Measurements from ENCODE around the gene TMEM255B.

Gene TMEM255B

GRCh38 chr13:113758651-113759524 is at the start of gene TMEM255B:
TSS of gene TMEM255B (plus strand) at chr13:113759226. CDS start at chr13:113759270, 44 bp downstream.
- TF ChIP-seq, protein P1, sequence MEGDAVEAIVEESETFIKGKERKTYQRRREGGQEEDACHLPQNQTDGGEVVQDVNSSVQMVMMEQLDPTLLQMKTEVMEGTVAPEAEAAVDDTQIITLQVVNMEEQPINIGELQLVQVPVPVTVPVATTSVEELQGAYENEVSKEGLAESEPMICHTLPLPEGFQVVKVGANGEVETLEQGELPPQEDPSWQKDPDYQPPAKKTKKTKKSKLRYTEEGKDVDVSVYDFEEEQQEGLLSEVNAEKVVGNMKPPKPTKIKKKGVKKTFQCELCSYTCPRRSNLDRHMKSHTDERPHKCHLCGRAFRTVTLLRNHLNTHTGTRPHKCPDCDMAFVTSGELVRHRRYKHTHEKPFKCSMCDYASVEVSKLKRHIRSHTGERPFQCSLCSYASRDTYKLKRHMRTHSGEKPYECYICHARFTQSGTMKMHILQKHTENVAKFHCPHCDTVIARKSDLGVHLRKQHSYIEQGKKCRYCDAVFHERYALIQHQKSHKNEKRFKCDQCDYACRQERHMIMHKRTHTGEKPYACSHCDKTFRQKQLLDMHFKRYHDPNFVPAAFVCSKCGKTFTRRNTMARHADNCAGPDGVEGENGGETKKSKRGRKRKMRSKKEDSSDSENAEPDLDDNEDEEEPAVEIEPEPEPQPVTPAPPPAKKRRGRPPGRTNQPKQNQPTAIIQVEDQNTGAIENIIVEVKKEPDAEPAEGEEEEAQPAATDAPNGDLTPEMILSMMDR (IDR thresholded peaks at IDR 0.05; ENCODE audit: low read length) = peak; percentile 26
- no peak for TF ChIP-seq EZH2 (IDR thresholded peaks at IDR 0.05; ENCODE audit: borderline replicate concordance, low read length)
- Histone ChIP-seq H3K27ac (ENCODE audit: low read depth, low read length, poor library complexity, severe bottlenecking) (no peak within 1 kb of the TSS), H3K9ac (ENCODE audit: low read length) (peak within 1 kb of the TSS; percentile 70)

GRCh38 chr13:113722921-113723320 is 36.1 kb upstream of the TMEM255B start:
- Histone ChIP-seq H3K27ac (ENCODE audit: low read depth, low read length, poor library complexity, severe bottlenecking) (no peak overlapping the region), H3K4me3 (ENCODE audit: low read depth, low read length, poor library complexity, severe bottlenecking) (no peak overlapping the region), H3F3A (ENCODE audit: insufficient read depth, low read length) (no peaks in the 10 kb centered on the region), H3K9me2 (ENCODE audit: low read depth, low read length) (no peaks in the 10 kb centered on the region), H2AFZ (ENCODE audit: low read length) (no peak overlapping the region), H3K4me2 (ENCODE audit: low read length) (no peak overlapping the region), H3K4me1 (ENCODE audit: insufficient read depth, low read length, severe bottlenecking) (no peaks in the 10 kb centered on the region), H3K36me3 (ENCODE audit: insufficient read depth, low read length) (no peaks in the 10 kb centered on the region), H4K20me1 (ENCODE audit: insufficient read depth, low read length) (no peaks in the 10 kb centered on the region), H3K27me3 (ENCODE audit: insufficient read depth, low read length) (no peaks in the 10 kb centered on the region), H3K79me2 (ENCODE audit: insufficient read depth, low read length) (no peaks in the 10 kb centered on the region), H3K9me3 (ENCODE audit: low read length) (no peaks in the 10 kb centered on the region), H3K9ac (ENCODE audit: low read length) (no peak overlapping the region)
- TF ChIP-seq EZH2 (IDR thresholded peaks at IDR 0.05; ENCODE audit: borderline replicate concordance, low read length) = no peak
- TF ChIP-seq, protein P1 (IDR thresholded peaks at IDR 0.05; ENCODE audit: low read length) = no peak

More at GRCh38 chr13:113758651-113759524, at the start of gene TMEM255B:
- H3K4me3 ChIP-seq (ENCODE audit: low read depth, low read length, poor library complexity, severe bottlenecking) = peak within 1 kb of the TSS; percentile 69
- H3F3A ChIP-seq (ENCODE audit: insufficient read depth, low read length) = 0 out of 2 replicates have a peak, but pooled peaks cover 3% of the 10 kb centered on the region
- H4K20me1 ChIP-seq (ENCODE audit: insufficient read depth, low read length) = no peaks in the 10 kb centered on the region
- no peaks in the 10 kb centered on the region for H3K36me3 ChIP-seq (ENCODE audit: insufficient read depth, low read length)
- peak within 1 kb of the TSS; percentile 90 for H3K4me2 ChIP-seq (ENCODE audit: low read length)
- no peaks in the 10 kb centered on the region for H3K79me2 ChIP-seq (ENCODE audit: insufficient read depth, low read length)
- H2AFZ ChIP-seq (ENCODE audit: low read length) = peak within 1 kb of the TSS; percentile 54
- peaks cover 10% of the 10 kb centered on the region for H3K4me1 ChIP-seq (ENCODE audit: insufficient read depth, low read length, severe bottlenecking)
- H3K27me3 ChIP-seq (ENCODE audit: insufficient read depth, low read length) = peaks cover 18% of the 10 kb centered on the region
- H3K9me3 ChIP-seq (ENCODE audit: low read length) = no peaks in the 10 kb centered on the region
- no peaks in the 10 kb centered on the region for H3K9me2 ChIP-seq (ENCODE audit: low read depth, low read length)

DNA sequence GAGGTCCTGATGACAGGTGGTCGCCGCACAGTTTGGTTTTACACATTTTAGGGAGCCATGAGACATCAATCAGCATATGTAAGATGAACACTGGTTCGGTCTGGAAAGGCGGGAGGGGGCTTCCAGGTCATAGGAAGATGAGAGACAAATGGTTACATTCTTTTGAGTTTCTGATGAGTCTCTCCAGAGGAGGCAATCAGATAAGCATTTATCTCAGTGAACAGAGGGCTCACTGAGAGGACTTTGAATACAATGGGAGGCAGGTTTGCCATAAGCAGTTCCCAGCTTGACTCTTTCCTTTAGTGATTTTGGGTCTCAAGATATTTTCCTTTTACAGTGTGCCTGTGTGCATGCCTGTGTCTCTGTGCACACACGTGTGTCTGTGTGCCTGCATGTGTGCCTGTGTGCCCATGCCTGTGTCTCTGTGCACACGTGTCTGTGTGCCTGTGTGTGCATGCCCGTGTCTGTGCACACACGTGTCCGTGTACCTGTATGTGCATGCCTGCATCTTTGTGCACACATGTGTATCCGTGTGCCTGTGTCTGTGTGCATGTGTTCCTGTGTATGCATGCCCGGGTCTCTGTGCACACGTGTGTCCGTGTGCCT is 35.5 kb upstream of the TMEM255B start:
- TF ChIP-seq, protein P1 (IDR thresholded peaks at IDR 0.05; ENCODE audit: low read length) = no peak
- no peak for TF ChIP-seq EZH2 (IDR thresholded peaks at IDR 0.05; ENCODE audit: borderline replicate concordance, low read length)
- H3K27ac ChIP-seq (ENCODE audit: low read depth, low read length, poor library complexity, severe bottlenecking) = no peak overlapping the region
- H3K4me2 ChIP-seq (ENCODE audit: low read length) = no peak overlapping the region
- no peaks in the 10 kb centered on the region for H4K20me1 ChIP-seq (ENCODE audit: insufficient read depth, low read length)
- H3K9ac ChIP-seq (ENCODE audit: low read length) = no peak overlapping the region
- H3K9me2 ChIP-seq (ENCODE audit: low read depth, low read length) = no peaks in the 10 kb centered on the region
- no peaks in the 10 kb centered on the region for H3K36me3 ChIP-seq (ENCODE audit: insufficient read depth, low read length)
- no peak overlapping the region for H2AFZ ChIP-seq (ENCODE audit: low read length)
- no peaks in the 10 kb centered on the region for H3K4me1 ChIP-seq (ENCODE audit: insufficient read depth, low read length, severe bottlenecking)
- H3K27me3 ChIP-seq (ENCODE audit: insufficient read depth, low read length) = no peaks in the 10 kb centered on the region
- no peaks in the 10 kb centered on the region for H3K9me3 ChIP-seq (ENCODE audit: low read length)
- no peaks in the 10 kb centered on the region for H3K79me2 ChIP-seq (ENCODE audit: insufficient read depth, low read length)
- H3K4me3 ChIP-seq (ENCODE audit: low read depth, low read length, poor library complexity, severe bottlenecking) = no peak overlapping the region
- H3F3A ChIP-seq (ENCODE audit: insufficient read depth, low read length) = no peaks in the 10 kb centered on the region

All from OCI-LY1 (cell line).